Sigmoid colon (tissue), 4 donors: ENCODE measurements around the gene ANO3.

ENCODE experiments used
- EP300 ChIP-seq, 4 donors: sonication (generic); formaldehyde crosslinking; IDR thresholded peaks; one replicate each; pipeline ENCODE4 v1.6.1; 2017; ENCODE audit warnings: antibody characterized with exemption in 4 of 4
- POLR2A ChIP-seq, 2 donors: fragments of 450-650 bp; IDR thresholded peaks; one replicate each; pipeline ENCODE4 v1.6.1; 2016; ENCODE audit warnings: antibody characterized with exemption in 2 of 2, mild to moderate bottlenecking in 2 of 2, moderate library complexity in 2 of 2
- POLR2AphosphoS5 ChIP-seq, 4 donors: sonication (generic); formaldehyde crosslinking; IDR thresholded peaks; one replicate each; pipeline ENCODE4 v1.6.1; 2017; ENCODE audit warnings: antibody characterized with exemption in 4 of 4
- TF ChIP-seq, protein P1 (sequence below), 4 experiments: fragments of 450-650 bp in 3 of 4; fragments of 200-600 bp in 1 of 4; IDR thresholded peaks; one replicate each; pipeline ENCODE4 v1.5.1; 2016 to 2019; ENCODE audit warnings: antibody characterized with exemption in 4 of 4, mild to moderate bottlenecking in 3 of 4, moderate library complexity in 2 of 4

DNA sequence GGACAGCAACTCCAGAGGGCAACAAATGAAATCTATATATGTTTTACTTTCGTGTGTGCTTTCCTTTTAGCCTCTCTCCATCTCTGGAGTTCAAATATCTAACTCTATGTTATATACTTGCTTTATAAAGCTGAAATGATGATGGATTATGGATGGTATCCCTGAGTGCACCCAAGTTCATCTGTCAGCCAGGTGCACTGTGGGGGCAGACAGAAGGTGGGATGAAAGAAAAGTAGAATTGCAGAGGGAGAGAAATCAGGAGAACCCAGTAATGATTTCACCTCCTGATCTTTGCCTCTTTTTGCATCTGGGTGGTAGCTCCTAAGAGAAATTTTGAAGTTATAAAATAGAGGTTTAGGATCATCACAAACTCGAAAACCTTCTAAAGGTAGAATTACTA is 237.7 kb downstream of the ANO3 start:
- TF ChIP-seq, protein P1, sequence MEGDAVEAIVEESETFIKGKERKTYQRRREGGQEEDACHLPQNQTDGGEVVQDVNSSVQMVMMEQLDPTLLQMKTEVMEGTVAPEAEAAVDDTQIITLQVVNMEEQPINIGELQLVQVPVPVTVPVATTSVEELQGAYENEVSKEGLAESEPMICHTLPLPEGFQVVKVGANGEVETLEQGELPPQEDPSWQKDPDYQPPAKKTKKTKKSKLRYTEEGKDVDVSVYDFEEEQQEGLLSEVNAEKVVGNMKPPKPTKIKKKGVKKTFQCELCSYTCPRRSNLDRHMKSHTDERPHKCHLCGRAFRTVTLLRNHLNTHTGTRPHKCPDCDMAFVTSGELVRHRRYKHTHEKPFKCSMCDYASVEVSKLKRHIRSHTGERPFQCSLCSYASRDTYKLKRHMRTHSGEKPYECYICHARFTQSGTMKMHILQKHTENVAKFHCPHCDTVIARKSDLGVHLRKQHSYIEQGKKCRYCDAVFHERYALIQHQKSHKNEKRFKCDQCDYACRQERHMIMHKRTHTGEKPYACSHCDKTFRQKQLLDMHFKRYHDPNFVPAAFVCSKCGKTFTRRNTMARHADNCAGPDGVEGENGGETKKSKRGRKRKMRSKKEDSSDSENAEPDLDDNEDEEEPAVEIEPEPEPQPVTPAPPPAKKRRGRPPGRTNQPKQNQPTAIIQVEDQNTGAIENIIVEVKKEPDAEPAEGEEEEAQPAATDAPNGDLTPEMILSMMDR (IDR thresholded peaks at IDR 0.05) = no peak
- no peak for TF ChIP-seq POLR2A (IDR thresholded peaks at IDR 0.05)
- no peak for TF ChIP-seq EP300 (IDR thresholded peaks at IDR 0.05)
- TF ChIP-seq POLR2AphosphoS5 (IDR thresholded peaks at IDR 0.05) = no peak
